ENCODE results near the gene GPR6.

Gene GPR6

GRCh38 chr6:109999740-110000139 lies 21.6 kb downstream of the GPR6 start:
- DNase-seq (ENCODE audit: low read depth in 2 of 2) = no peak

DNA sequence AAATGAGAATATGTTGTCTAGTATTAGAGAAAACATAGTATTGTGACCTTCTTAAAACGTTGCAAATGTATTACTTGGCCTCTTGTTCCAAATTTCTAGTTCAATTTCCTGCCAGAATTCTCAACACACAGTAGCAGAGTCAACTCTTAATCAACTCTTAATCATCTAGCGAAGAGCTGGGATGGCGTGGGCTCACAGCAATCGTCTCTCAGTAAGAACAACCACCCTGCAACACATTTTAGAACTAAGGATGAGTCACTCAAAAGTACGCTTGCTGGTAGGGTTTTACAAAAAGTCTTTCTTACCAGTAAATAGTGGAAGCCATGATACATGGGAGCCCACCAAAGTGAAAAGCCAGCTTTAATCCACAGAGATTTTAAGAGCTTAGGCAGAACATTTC lies 24.6 kb downstream of the GPR6 start:
- DNase-seq (ENCODE audit: low read depth in 2 of 2) = no peak

- DNase-seq (ENCODE audit: low read depth in 2 of 2) = no peak
Observed at GRCh38 chr6:110013386-110013785, 35.3 kb downstream of the GPR6 start.

DNA sequence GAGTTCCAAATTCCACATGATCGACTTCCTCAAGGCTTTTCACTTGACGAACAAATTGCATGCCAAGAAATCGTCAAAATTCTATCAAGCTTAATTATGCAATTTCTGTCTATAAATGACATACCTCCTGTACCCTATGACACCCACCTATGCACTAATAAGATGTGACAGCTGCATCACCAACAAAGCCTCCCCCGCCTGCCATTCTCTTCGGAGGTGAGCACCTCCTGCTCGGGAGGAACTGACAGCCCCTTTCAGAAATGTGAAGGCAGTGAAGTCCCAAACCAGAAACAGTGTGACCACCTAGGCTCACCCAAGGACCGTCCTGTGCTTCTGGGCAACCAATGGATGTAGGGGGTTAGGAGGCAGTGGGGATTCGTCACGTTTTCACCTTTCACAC lies 37.1 kb downstream of the GPR6 start:
- no peak for DNase-seq (ENCODE audit: low read depth in 2 of 2)

DNA sequence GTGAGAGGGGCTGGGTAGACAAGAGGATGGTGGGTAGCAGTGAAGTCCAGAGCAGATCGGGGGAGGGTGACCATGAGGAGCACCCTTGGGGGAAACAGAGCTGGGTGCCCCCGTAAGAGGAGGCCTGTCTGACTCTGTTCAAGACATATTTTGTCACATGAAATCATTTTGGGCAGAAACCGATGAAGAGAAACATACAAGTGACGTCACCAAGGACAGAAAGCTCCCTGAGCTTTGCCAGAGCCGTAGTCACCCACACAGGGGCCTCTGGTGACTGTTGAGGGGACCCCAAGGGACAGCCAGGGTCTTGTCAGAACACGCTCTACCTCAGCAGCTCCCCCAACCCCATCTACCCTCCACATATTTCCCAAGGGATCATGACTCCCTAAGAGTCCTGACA lies 39.2 kb downstream of the GPR6 start:
- DNase-seq (ENCODE audit: low read depth in 2 of 2) = no peak

- DNase-seq (ENCODE audit: low read depth in 2 of 2) = no peak
Observed at GRCh38 chr6:110017946-110018345, 39.8 kb downstream of the GPR6 start.

- no peak for DNase-seq (ENCODE audit: low read depth in 2 of 2)
Observed at GRCh38 chr6:110018486-110018885, 40.4 kb downstream of the GPR6 start.

GRCh38 chr6:110020888-110021287 lies 42.8 kb downstream of the GPR6 start:
- DNase-seq (ENCODE audit: low read depth in 2 of 2) = no peak

DNA sequence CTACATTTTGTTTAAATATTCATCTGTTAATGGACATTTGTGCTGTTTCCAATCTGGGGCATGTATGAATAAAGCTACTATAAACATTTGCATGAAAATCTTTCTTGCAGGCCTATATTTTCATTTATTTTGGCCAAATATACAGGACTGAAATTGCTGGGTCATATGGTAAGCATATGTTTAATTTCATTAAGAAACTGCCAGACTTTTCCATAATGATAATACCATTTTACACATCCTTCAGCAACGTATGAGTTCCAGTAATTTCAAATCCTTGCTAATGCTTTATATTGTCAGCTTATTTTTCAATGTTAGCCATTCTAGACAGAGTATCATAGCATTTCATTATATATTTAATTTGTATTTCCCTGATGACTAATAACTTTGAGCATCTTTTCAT lies 51.0 kb downstream of the GPR6 start:
- DNase-seq (ENCODE audit: low read depth in 2 of 2) = no peak

All from stimulated activated CD8-positive, alpha-beta memory T cell treated with anti-CD3 and anti-CD28 coated beads, Interleukin-7, amount 100 ng/mL, for 4 hours (primary cell).